OCI-LY3 (cell line): Measurements from ENCODE around the gene PPP2R5A.

Experiments used
- H2AFZ ChIP-seq: fragments of 200-600, 300-600 bp; shearing (Covaris generic); 2 replicates; pipeline ENCODE4 v1.6.0; 2014; ENCODE audit warnings: antibody characterized with exemption, low read depth, low read length
- H3K27ac ChIP-seq: fragments of 200-600, 300-600 bp; sonication (generic); 2 replicates; pipeline ENCODE4 v1.5.1; 2014; ENCODE audit warnings: mild to moderate bottlenecking, low read length, moderate library complexity, mixed read lengths
- H3K27me3 ChIP-seq: fragments of 200-600, 300-600 bp; sonication (generic); 2 replicates; pipeline ENCODE4 v1.6.1; 2014; ENCODE audit warnings: low read depth, low read length, mixed read lengths
- H3K36me3 ChIP-seq: fragments of 200-600, 300-600 bp; sonication (generic); replicated peaks from 2 replicates; pipeline ENCODE3; 2014; ENCODE audit warnings: low read depth, low read length, mixed read lengths
- H3K4me1 ChIP-seq: fragments of 300-600, 200-600 bp; sonication (generic); 2 replicates; pipeline ENCODE4 v1.6.1; 2014; ENCODE audit warnings: low read length, mixed read lengths
- H3K4me2 ChIP-seq: fragments of 200-600, 300-600 bp; sonication (generic); 2 replicates; pipeline ENCODE4 v1.6.1; 2014; ENCODE audit warnings: low read length, mixed read lengths
- H3K4me3 ChIP-seq: fragments of 300-600, 200-600 bp; sonication (generic); 2 replicates; pipeline ENCODE4 v1.5.1; 2014; ENCODE audit warnings: antibody characterized with exemption, mild to moderate bottlenecking, low read length, moderate library complexity
- H3K79me2 ChIP-seq: fragments of 300-600, 200-600 bp; shearing (Covaris generic); 2 replicates; pipeline ENCODE4 v1.6.1; 2014; ENCODE audit warnings: mild to moderate bottlenecking, low read length, mixed read lengths
- H3K9ac ChIP-seq: fragments of 300-600, 200-600 bp; shearing (Covaris generic); 2 replicates; pipeline ENCODE4 v1.6.0; 2014; ENCODE audit warnings: mild to moderate bottlenecking, low read length, moderate library complexity
- H3K9me3 ChIP-seq: fragments of 200-600, 300-600 bp; shearing (Covaris generic); 2 replicates; pipeline ENCODE4 v1.6.1; 2014; ENCODE audit warnings: low read length, mixed read lengths; ENCODE audit not compliant: insufficient read depth
- H4K20me1 ChIP-seq: fragments of 200-600, 300-600 bp; sonication (generic); 2 replicates; pipeline ENCODE4 v1.6.1; 2016; ENCODE audit warnings: low read length, mixed read lengths; ENCODE audit not compliant: insufficient read depth
- CTCF ChIP-seq: fragments of 200-600, 300-600 bp; sonication (generic); IDR thresholded peaks from 2 replicates; pipeline ENCODE4 v1.5.1; 2014; ENCODE audit warnings: antibody characterized with exemption, low read length, low read depth
- EZH2phosphoT487 ChIP-seq: fragments of 200-600 bp; shearing (Covaris generic); IDR thresholded peaks from 2 replicates; pipeline ENCODE4 v1.6.1; 2018; ENCODE audit warnings: antibody characterized with exemption, mixed run types, low read depth

The PPP2R5A gene

GRCh38 chr1:212254853-212255363 lies 30.3 kb upstream of the PPP2R5A start:
- Histone ChIP-seq H3K36me3 (no peaks in the 10 kb centered on the region), H3K4me2 (no peak overlapping the region), H3K4me3 (no peak overlapping the region), H3K9ac (no peak overlapping the region), H3K4me1 (no peaks in the 10 kb centered on the region), H3K27me3 (peaks cover 5% of the 10 kb centered on the region; the same call in 1 of the 2 replicates), H3K9me3 (no peaks in the 10 kb centered on the region), H2AFZ (no peak overlapping the region), H3K79me2 (no peaks in the 10 kb centered on the region), H3K27ac (no peak overlapping the region), H4K20me1 (no peaks in the 10 kb centered on the region)
- TF ChIP-seq CTCF (no peak), EZH2phosphoT487 (no peak)

GRCh38 chr1:212255705-212256307 lies 29.4 kb upstream of the PPP2R5A start:
- Histone ChIP-seq H3K4me2 (no peak overlapping the region), H3K9me3 (no peaks in the 10 kb centered on the region), H3K79me2 (no peaks in the 10 kb centered on the region), H2AFZ (no peak overlapping the region), H4K20me1 (no peaks in the 10 kb centered on the region), H3K27me3 (peaks cover 5% of the 10 kb centered on the region; the same call in 1 of the 2 replicates), H3K9ac (no peak overlapping the region), H3K36me3 (no peaks in the 10 kb centered on the region), H3K4me3 (no peak overlapping the region), H3K27ac (no peak overlapping the region), H3K4me1 (no peaks in the 10 kb centered on the region)
- TF ChIP-seq CTCF (no peak), EZH2phosphoT487 (no peak)

GRCh38 chr1:212256369-212256768 lies 28.8 kb upstream of the PPP2R5A start:
- no peak overlapping the region for H3K27ac ChIP-seq

GRCh38 chr1:212257157-212257556 lies 28.1 kb upstream of the PPP2R5A start:
- Histone ChIP-seq H3K27me3 (peaks cover 5% of the 10 kb centered on the region; the same call in 1 of the 2 replicates), H3K27ac (no peak overlapping the region), H3K79me2 (no peaks in the 10 kb centered on the region), H3K9me3 (no peaks in the 10 kb centered on the region), H4K20me1 (no peaks in the 10 kb centered on the region), H3K36me3 (no peaks in the 10 kb centered on the region), H3K9ac (no peak overlapping the region), H3K4me2 (no peak overlapping the region), H2AFZ (no peak overlapping the region), H3K4me1 (no peaks in the 10 kb centered on the region), H3K4me3 (no peak overlapping the region)
- TF ChIP-seq CTCF (no peak), EZH2phosphoT487 (no peak)

More at GRCh38 chr1:212256369-212256768, 28.8 kb upstream of the PPP2R5A start:
- H3K4me2 ChIP-seq = no peak overlapping the region
- no peak overlapping the region for H2AFZ ChIP-seq
- peaks cover 5% of the 10 kb centered on the region; the same call in 1 of the 2 replicates for H3K27me3 ChIP-seq
- H4K20me1 ChIP-seq = no peaks in the 10 kb centered on the region
- TF ChIP-seq EZH2phosphoT487 (no peak), CTCF (no peak)
- H3K9ac ChIP-seq = no peak overlapping the region
- H3K4me3 ChIP-seq = no peak overlapping the region
- H3K79me2 ChIP-seq = no peaks in the 10 kb centered on the region
- no peaks in the 10 kb centered on the region for H3K4me1 ChIP-seq
- H3K36me3 ChIP-seq = no peaks in the 10 kb centered on the region
- no peaks in the 10 kb centered on the region for H3K9me3 ChIP-seq
